Common myeloid progenitor, CD34-positive (primary cell): Measurements from ENCODE around the gene PEMT.

Experiments
- CTCF ChIA-PET: fragments of 350-600 bp; sonication (Branson Sonifier 250); formaldehyde crosslinking; loops from one replicate; lab custom pipeline; 2021; ENCODE audit warnings: antibody characterized with exemption; lab: Charles Lee
- POLR2A ChIA-PET: fragments of 350-600 bp; sonication (Branson Sonifier 250); formaldehyde crosslinking; loops from one replicate; lab custom pipeline; 2021; ENCODE audit warnings: antibody characterized with exemption; lab: Charles Lee
- DNase-seq, 3 donors: peaks; one replicate each; pipeline versions ENCODE4 v3.0.0 to v3.0.0-alpha.2; 2013
- H3K27ac ChIP-seq, 2 experiments: 1 replicate in 1 of 2; 2 replicates in 1 of 2; pipeline ENCODE4 v1.7.0; 2013; ENCODE audit warnings: inconsistent platforms in 2 of 2, low read length in 2 of 2, mild to moderate bottlenecking in 2 of 2, low read depth in 1 of 2, moderate library complexity in 1 of 2; ENCODE audit not compliant: severe bottlenecking in 2 of 2, insufficient read depth in 1 of 2, poor library complexity in 1 of 2
- H3K27me3 ChIP-seq, 5 experiments: replicated peaks in 2 of 5; 1 replicate in 3 of 5; 2 replicates in 2 of 5; pipeline versions ENCODE4 v1.6.1 to v1.7.0; 2013; ENCODE audit warnings: low read length in 4 of 5, mild to moderate bottlenecking in 2 of 5, moderate library complexity in 2 of 5, inconsistent platforms in 1 of 5; ENCODE audit not compliant: insufficient read depth in 5 of 5, control insufficient read depth in 4 of 5
- H3K36me3 ChIP-seq, 4 experiments: 1 replicate in 2 of 4; 2 replicates in 2 of 4; pipeline versions ENCODE4 v1.6.1 to v1.7.0; 2013; ENCODE audit warnings: low read length in 3 of 4, control low read depth in 1 of 4, mild to moderate bottlenecking in 1 of 4; ENCODE audit not compliant: control insufficient read depth in 4 of 4, insufficient read depth in 4 of 4
- H3K4me1 ChIP-seq, 4 experiments: 1 replicate in 3 of 4; 2 replicates in 1 of 4; pipeline versions ENCODE4 v1.6.1 to v1.7.1; 2013; ENCODE audit warnings: low read length in 3 of 4, mild to moderate bottlenecking in 3 of 4, control low read depth in 1 of 4, inconsistent platforms in 1 of 4, moderate library complexity in 1 of 4; ENCODE audit not compliant: control insufficient read depth in 4 of 4, insufficient read depth in 4 of 4; ENCODE audit errors: control extremely low read depth in 1 of 4
- H3K4me3 ChIP-seq, 7 experiments: 1 replicate in 4 of 7; 2 replicates in 3 of 7; pipeline versions ENCODE4 v1.5.1 to v1.7.0; 2013; ENCODE audit warnings: mild to moderate bottlenecking in 7 of 7, low read length in 6 of 7, moderate library complexity in 6 of 7, inconsistent platforms in 2 of 7, low read depth in 2 of 7, control low read depth in 1 of 7; ENCODE audit not compliant: insufficient read depth in 4 of 7, control insufficient read depth in 1 of 7; ENCODE audit errors: extremely low read depth in 1 of 7
- H3K9me3 ChIP-seq, 5 experiments: 1 replicate in 4 of 5; 2 replicates in 1 of 5; pipeline versions ENCODE4 v1.6.1 to v1.7.1; 2013; ENCODE audit warnings: low read length in 4 of 5, mild to moderate bottlenecking in 2 of 5, inconsistent platforms in 1 of 5, low read depth in 1 of 5, moderate library complexity in 1 of 5; ENCODE audit not compliant: control insufficient read depth in 4 of 5, insufficient read depth in 2 of 5; ENCODE audit errors: control extremely low read depth in 1 of 5
- WGBS: methylation state at CpG from one replicate; pipeline ENCODE4 v1.1.5; 2013; ENCODE audit not compliant: insufficient coverage; 5-methylcytosine and 5-hydroxymethylcytosine counted together

The PEMT gene

GRCh38 chr17:17515934-17516930 lies 75.3 kb downstream of the PEMT start:
- Histone ChIP-seq H3K27me3 (no peaks in the 10 kb centered on the region), H3K4me3 (no peak overlapping the region), H3K36me3 (peaks cover 0 to 4% (median 0%) of the 10 kb centered on the region in 4 experiments), H3K9me3 (no peaks in the 10 kb centered on the region), H3K27ac (no peak overlapping the region), H3K4me1 (peaks cover 0 to 18% (median 12%) of the 10 kb centered on the region in 4 experiments)
- CTCF ChIA-PET = interaction anchor here (1.2 to 2.0 kb wide), 3 partner anchors 19 to 52 kb away, joined by 5 read pairs; no protein-coding TSS in a partner anchor
- WGBS = 97% methylated on average over 16 of the region's 21 CpGs
- POLR2A ChIA-PET = no interaction called here
- no peak for DNase-seq

- no peak overlapping the region for H3K4me3 ChIP-seq
- WGBS = 96% methylated on average over 21 of the region's 21 CpGs
- ChIA-PET POLR2A (interaction anchor here (0.5 kb wide), 1 partner anchor 32 kb away, joined by 3 read pairs; no protein-coding TSS in a partner anchor), CTCF (interaction anchor here (1.1 to 1.2 kb wide), 2 partner anchors 18 to 127 kb away, joined by 3 to 5 read pairs; no protein-coding TSS in a partner anchor)
- H3K36me3 ChIP-seq = peaks cover 0 to 4% (median 0%) of the 10 kb centered on the region in 4 experiments
- H3K27me3 ChIP-seq = no peaks in the 10 kb centered on the region
- no peak overlapping the region for H3K27ac ChIP-seq
- peaks cover 0 to 28% (median 22%) of the 10 kb centered on the region in 4 experiments for H3K4me1 ChIP-seq
- DNase-seq = no peak
- no peaks in the 10 kb centered on the region for H3K9me3 ChIP-seq
Measured at GRCh38 chr17:17514993-17515933, 76.2 kb downstream of the PEMT start.

GRCh38 chr17:17514361-17514992 lies 77.0 kb downstream of the PEMT start:
- DNase-seq = no peak
- H3K36me3 ChIP-seq = peaks cover 0 to 4% (median 0%) of the 10 kb centered on the region in 4 experiments
- H3K9me3 ChIP-seq = no peaks in the 10 kb centered on the region
- ChIA-PET CTCF (interaction anchor here (1.1 to 2.3 kb wide), 3 partner anchors 9 to 128 kb away, joined by 3 to 5 read pairs (median 3); no protein-coding TSS in a partner anchor), POLR2A (interaction anchor here (0.5 kb wide), 1 partner anchor 31 kb away, joined by 3 read pairs; no protein-coding TSS in a partner anchor)
- no peak overlapping the region for H3K4me3 ChIP-seq
- H3K27me3 ChIP-seq = no peaks in the 10 kb centered on the region
- no peak overlapping the region for H3K27ac ChIP-seq
- peaks cover 0 to 35% (median 29%) of the 10 kb centered on the region in 4 experiments for H3K4me1 ChIP-seq
- WGBS = 96% methylated on average over 9 of the region's 16 CpGs

GRCh38 chr17:17513626-17514025 lies 77.9 kb downstream of the PEMT start:
- POLR2A ChIA-PET = no interaction called here
- no peak for DNase-seq
- no peak overlapping the region for H3K27ac ChIP-seq
- no peaks in the 10 kb centered on the region for H3K27me3 ChIP-seq
- WGBS = 92% methylated on average over 4 of the region's 7 CpGs
- no peak overlapping the region for H3K4me3 ChIP-seq
- H3K36me3 ChIP-seq = no peaks in the 10 kb centered on the region
- CTCF ChIA-PET = interaction anchor here (1.1 to 2.3 kb wide), 3 partner anchors 10 to 22 kb away, joined by 3 to 5 read pairs (median 4); no protein-coding TSS in a partner anchor
- H3K9me3 ChIP-seq = no peaks in the 10 kb centered on the region
- peaks cover 0 to 41% (median 33%) of the 10 kb centered on the region in 4 experiments for H3K4me1 ChIP-seq

- Histone ChIP-seq H3K4me3 (no peak overlapping the region), H3K36me3 (no peaks in the 10 kb centered on the region), H3K9me3 (no peaks in the 10 kb centered on the region), H3K4me1 (peaks cover 0 to 41% (median 33%) of the 10 kb centered on the region in 4 experiments), H3K27me3 (no peaks in the 10 kb centered on the region), H3K27ac (no peak overlapping the region)
- DNase-seq = no peak
- WGBS = 98% methylated on average over 4 of the region's 5 CpGs
- ChIA-PET CTCF (interaction anchor here (1.2 to 2.3 kb wide), 2 partner anchors 11 to 15 kb away, joined by 4 to 5 read pairs; no protein-coding TSS in a partner anchor), POLR2A (no interaction called here)
Measured at GRCh38 chr17:17512866-17513265, 78.6 kb downstream of the PEMT start.
